NB4 (cell line): Measurements from ENCODE around the gene LIPM.

Experiments
- POLR2A ChIP-seq: IDR thresholded peaks from 2 replicates; pipeline ENCODE4 v1.6.1; 2011; ENCODE audit warnings: mild to moderate bottlenecking; ENCODE audit not compliant: insufficient read length; ENCODE audit errors: extremely low read depth
- TF ChIP-seq, protein P1 (sequence below): IDR thresholded peaks from one replicate; pipeline ENCODE4 v1.5.1; 2012; ENCODE audit warnings: low read depth, low read length

DNA sequence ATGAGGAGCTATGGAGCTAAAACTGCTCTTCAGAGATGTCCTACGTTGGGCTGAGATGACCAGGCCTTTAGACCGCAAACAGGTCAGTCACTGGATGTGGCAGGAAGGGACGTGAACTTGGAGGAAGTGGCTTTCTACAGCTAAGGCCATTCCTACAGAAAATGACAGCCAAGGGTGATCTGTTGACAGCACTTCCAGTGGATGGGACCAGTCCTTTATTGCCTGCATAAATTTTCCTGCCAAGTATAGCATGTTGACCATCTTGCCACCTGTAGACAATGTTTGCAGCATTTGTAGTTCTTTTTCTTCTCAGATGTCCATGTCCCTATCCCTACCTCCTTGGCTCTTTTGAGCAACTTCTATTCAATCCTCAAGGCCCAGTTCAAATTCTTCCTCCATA is 3.4 kb downstream of the LIPM start:
- TF ChIP-seq POLR2A, result no peak
- TF ChIP-seq, protein P1, sequence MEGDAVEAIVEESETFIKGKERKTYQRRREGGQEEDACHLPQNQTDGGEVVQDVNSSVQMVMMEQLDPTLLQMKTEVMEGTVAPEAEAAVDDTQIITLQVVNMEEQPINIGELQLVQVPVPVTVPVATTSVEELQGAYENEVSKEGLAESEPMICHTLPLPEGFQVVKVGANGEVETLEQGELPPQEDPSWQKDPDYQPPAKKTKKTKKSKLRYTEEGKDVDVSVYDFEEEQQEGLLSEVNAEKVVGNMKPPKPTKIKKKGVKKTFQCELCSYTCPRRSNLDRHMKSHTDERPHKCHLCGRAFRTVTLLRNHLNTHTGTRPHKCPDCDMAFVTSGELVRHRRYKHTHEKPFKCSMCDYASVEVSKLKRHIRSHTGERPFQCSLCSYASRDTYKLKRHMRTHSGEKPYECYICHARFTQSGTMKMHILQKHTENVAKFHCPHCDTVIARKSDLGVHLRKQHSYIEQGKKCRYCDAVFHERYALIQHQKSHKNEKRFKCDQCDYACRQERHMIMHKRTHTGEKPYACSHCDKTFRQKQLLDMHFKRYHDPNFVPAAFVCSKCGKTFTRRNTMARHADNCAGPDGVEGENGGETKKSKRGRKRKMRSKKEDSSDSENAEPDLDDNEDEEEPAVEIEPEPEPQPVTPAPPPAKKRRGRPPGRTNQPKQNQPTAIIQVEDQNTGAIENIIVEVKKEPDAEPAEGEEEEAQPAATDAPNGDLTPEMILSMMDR, result no peak
